Cardiac fibroblast (primary cell): ENCODE data around the gene PPP2R5B.
A peak's percentile ranks its signal among the peaks of the same experiment; 100 is the strongest.
"Not testable (repeated sequence)": the region's sequence is repeated elsewhere in the genome, so short reads cannot be mapped to it uniquely, and the experiment has no call there.

Source experiments
- DNase-seq, 2 donors: peaks; one replicate each; pipeline versions ENCODE4 v3.0.0 to v3.0.0-alpha.2; 2010; ENCODE audit warnings: low read depth in 2 of 2
- H3K4me3 ChIP-seq, 2 donors: replicated peaks in 1 of 2; 1 replicate in 1 of 2; 2 replicates in 1 of 2; pipeline ENCODE4 v1.5.1; 2011; ENCODE audit warnings: low read depth in 2 of 2, low read length in 2 of 2, mild to moderate bottlenecking in 2 of 2, moderate library complexity in 1 of 2
- CTCF ChIP-seq: IDR thresholded peaks from one replicate; pipeline ENCODE4 v1.5.1; 2011; ENCODE audit warnings: low read depth, mild to moderate bottlenecking, low read length, inconsistent platforms

The PPP2R5B gene

GRCh38 chr11:64971421-64972233 is 47.1 kb downstream of the PPP2R5B start, which contains the start of gene MAJIN:
MAJIN (minus strand) TSS chr11:64972108; CDS start chr11:64959405, 12,703 bp downstream.
- TF ChIP-seq CTCF, result no peak
- DNase-seq, result peak; percentile 83 to 85

GRCh38 chr11:64974124-64974523 is 49.6 kb downstream of the PPP2R5B start:
- no peak for DNase-seq
- no peak overlapping the region for H3K4me3 ChIP-seq
- TF ChIP-seq CTCF, result no peak

More at GRCh38 chr11:64971421-64972233, 47.1 kb downstream of the PPP2R5B start, which contains the start of gene MAJIN:
- peak within 1 kb of the TSS; percentile 37 to 45 for H3K4me3 ChIP-seq

GRCh38 chr11:64976651-64977050 is 52.2 kb downstream of the PPP2R5B start:
- DNase-seq, result no peak
- no peak overlapping the region for H3K4me3 ChIP-seq
- TF ChIP-seq CTCF, result no peak

- H3K4me3 ChIP-seq, DNase-seq: not testable (repeated sequence)
Observed at GRCh38 chr11:64983339-64983738, 58.9 kb downstream of the PPP2R5B start.
